Heart left ventricle (tissue), 13 donors: ENCODE results near the gene PROSER2.

Source experiments
- POLR2A ChIP-seq, 2 donors: fragments of 450-650 bp; IDR thresholded peaks; one replicate each; pipeline ENCODE4 v1.6.1; 2017; ENCODE audit warnings: antibody characterized with exemption in 2 of 2, mild to moderate bottlenecking in 2 of 2, moderate library complexity in 2 of 2
- TF ChIP-seq, protein P1 (sequence below), 12 donors: fragments of 200-600 bp; sonication (generic) in 4 of 12; IDR thresholded peaks; one replicate each; pipeline versions ENCODE4 v1.5.0 to v1.8.0; 2018 to 2022; ENCODE audit warnings: antibody characterized with exemption in 12 of 12, mild to moderate bottlenecking in 5 of 12
- donor health status: ischemic (EF 13 %, LVEDD 7.1; RV severe dilation, severe dysfunction).
- donor health status: DM: no; HTN: yes; CAD: no.
- donor health status: DM: no; HTN: no; CAD: no.
- donor health status: ischemic (EF 25% LVEDD 6.9; RV normal size, moderate dysfunction).
- donor health status: ischemic (EF 25% LVEDD 5.7; RV mildly dilated, moderate dysfunction).
- donor health status: ischemic (EF 35%, LVEDD 5.7; RV mildly dilated, moderate dysfunction).
- donor health status: nonischemic (EF 11% LVEDD 7.7; RV severe dilation, severe dysfunction).
- donor health status: DM: yes; HTN: yes; CAD: no.
- donor health status: PGD.
- donor health status: ischemic (EF 29% LVEDD 5.4; RV normal size, mild dysfunction).
- donor health status: nonischemic (EF 23%, LVEDD 6.1; RV moderate dilation, normal function).

DNA sequence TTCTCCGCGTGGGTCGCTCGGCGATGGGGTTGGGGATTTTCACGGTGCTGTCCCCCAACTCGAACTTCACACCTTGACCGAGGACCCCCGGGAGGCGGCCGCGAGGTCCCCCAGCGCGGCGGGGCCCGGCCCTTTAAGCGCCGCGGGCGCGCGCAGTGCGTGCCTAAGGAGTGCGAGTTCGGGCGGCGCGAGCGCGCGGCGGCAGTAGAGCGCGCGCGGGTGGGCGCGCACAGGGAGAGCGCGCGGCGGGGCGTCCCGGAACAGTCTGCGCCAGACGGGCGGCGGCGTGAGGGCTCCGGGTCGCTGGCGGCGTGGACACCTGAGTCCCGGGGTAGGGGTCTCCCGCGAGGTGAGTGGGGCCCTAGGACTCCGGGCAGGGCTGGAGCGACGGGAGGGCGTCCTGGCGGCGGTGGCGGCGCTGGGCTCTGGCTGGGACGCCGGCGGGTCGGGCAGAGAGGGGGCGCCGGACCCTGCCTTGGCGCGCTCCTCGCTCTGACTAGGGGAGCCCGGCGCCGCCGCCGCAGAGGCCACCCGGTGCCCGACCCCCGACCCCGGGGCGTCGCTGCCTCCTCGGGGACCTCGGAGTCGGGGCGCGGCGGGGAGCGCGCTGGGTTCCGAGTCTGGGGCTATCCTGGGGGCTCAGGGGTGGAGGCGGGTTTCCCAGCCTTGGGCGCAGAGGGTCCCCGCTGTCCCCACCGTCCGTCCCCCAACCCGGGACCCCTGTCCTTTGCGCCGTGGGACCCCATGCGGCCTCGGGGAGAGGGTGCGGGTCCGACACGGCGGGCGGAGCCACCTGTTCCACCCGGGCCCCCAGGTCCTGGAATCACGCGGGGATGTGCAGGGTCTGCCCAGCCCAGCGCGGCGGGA, at the start of gene PROSER2:
- TF ChIP-seq POLR2A (IDR thresholded peaks at IDR 0.05) = peak in 1 of 2 donors; percentile 59
- TF ChIP-seq, protein P1, sequence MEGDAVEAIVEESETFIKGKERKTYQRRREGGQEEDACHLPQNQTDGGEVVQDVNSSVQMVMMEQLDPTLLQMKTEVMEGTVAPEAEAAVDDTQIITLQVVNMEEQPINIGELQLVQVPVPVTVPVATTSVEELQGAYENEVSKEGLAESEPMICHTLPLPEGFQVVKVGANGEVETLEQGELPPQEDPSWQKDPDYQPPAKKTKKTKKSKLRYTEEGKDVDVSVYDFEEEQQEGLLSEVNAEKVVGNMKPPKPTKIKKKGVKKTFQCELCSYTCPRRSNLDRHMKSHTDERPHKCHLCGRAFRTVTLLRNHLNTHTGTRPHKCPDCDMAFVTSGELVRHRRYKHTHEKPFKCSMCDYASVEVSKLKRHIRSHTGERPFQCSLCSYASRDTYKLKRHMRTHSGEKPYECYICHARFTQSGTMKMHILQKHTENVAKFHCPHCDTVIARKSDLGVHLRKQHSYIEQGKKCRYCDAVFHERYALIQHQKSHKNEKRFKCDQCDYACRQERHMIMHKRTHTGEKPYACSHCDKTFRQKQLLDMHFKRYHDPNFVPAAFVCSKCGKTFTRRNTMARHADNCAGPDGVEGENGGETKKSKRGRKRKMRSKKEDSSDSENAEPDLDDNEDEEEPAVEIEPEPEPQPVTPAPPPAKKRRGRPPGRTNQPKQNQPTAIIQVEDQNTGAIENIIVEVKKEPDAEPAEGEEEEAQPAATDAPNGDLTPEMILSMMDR (IDR thresholded peaks at IDR 0.05) = no peak
